Jurkat, Clone E6-1 (cell line): ENCODE measurements around the gene GPR3.
"Not testable (repeated sequence)": the region's sequence is repeated elsewhere in the genome, so short reads cannot be mapped to it uniquely, and the experiment has no call there.

ENCODE experiments used
- DNase-seq: peaks from one replicate; pipeline ENCODE4 v3.0.0-alpha.2; 2011; ENCODE audit warnings: low read depth, low spot score
- H3K4me3 ChIP-seq: 2 replicates; pipeline ENCODE4 v1.5.1; 2011; ENCODE audit warnings: mild to moderate bottlenecking, low read length, control low read depth, moderate library complexity

GPR3 gene

GRCh38 chr1:27395441-27396195, 3.2 kb downstream of the GPR3 start:
- DNase-seq, result peak; percentile 65

GRCh38 chr1:27397110-27397509, 4.7 kb downstream of the GPR3 start:
- H3K4me3 ChIP-seq, result no peak overlapping the region
- DNase-seq, result no peak

More at GRCh38 chr1:27395441-27396195, 3.2 kb downstream of the GPR3 start:
- H3K4me3 ChIP-seq, result no peak overlapping the region

GRCh38 chr1:27397749-27398148, 5.3 kb downstream of the GPR3 start:
- no peak for DNase-seq
- H3K4me3 ChIP-seq, result no peak overlapping the region

GRCh38 chr1:27398405-27399149, 6.2 kb downstream of the GPR3 start:
- H3K4me3 ChIP-seq, result no peak overlapping the region
- no peak for DNase-seq

GRCh38 chr1:27399251-27400025, 7.0 kb downstream of the GPR3 start:
- DNase-seq, result no peak
- no peak overlapping the region for H3K4me3 ChIP-seq

GRCh38 chr1:27400082-27400962, 7.9 kb downstream of the GPR3 start:
- DNase-seq, result no peak
- H3K4me3 ChIP-seq, result no peak overlapping the region

GRCh38 chr1:27400963-27401341, 8.5 kb downstream of the GPR3 start:
- no peak overlapping the region for H3K4me3 ChIP-seq
- no peak for DNase-seq

- no peak for DNase-seq
- H3K4me3 ChIP-seq, result no peak overlapping the region
Measured at GRCh38 chr1:27402349-27402754, 9.9 kb downstream of the GPR3 start.

GRCh38 chr1:27403065-27403726, 10.8 kb downstream of the GPR3 start:
- no peak overlapping the region for H3K4me3 ChIP-seq
- DNase-seq, result peak; percentile 28

- no peak for DNase-seq
- no peak overlapping the region for H3K4me3 ChIP-seq
Measured at GRCh38 chr1:27403931-27404330, 11.5 kb downstream of the GPR3 start.

- no peak for DNase-seq
- H3K4me3 ChIP-seq, result no peak overlapping the region
Measured at GRCh38 chr1:27405074-27405473, 12.7 kb downstream of the GPR3 start.

GRCh38 chr1:27405598-27406361, 13.4 kb downstream of the GPR3 start:
- DNase-seq, H3K4me3 ChIP-seq: not testable (repeated sequence)

- no peak for DNase-seq
- no peak overlapping the region for H3K4me3 ChIP-seq
Measured at GRCh38 chr1:27406362-27406680, 13.9 kb downstream of the GPR3 start.

- DNase-seq, H3K4me3 ChIP-seq: not testable (repeated sequence)
Measured at GRCh38 chr1:27406791-27407190, 14.4 kb downstream of the GPR3 start.

GRCh38 chr1:27408151-27408550, 15.7 kb downstream of the GPR3 start:
- no peak overlapping the region for H3K4me3 ChIP-seq
- DNase-seq, result no peak

GRCh38 chr1:27409669-27410068, 17.2 kb downstream of the GPR3 start:
- no peak overlapping the region for H3K4me3 ChIP-seq
- DNase-seq, result no peak

GRCh38 chr1:27410709-27411108, 18.3 kb downstream of the GPR3 start:
- DNase-seq, result no peak
- H3K4me3 ChIP-seq, result no peak overlapping the region

GRCh38 chr1:27412502-27412901, 20.1 kb downstream of the GPR3 start:
- no peak overlapping the region for H3K4me3 ChIP-seq
- DNase-seq, result no peak
